ENCODE measurements around the gene RSAD2.
"Not testable (repeated sequence)": the region's sequence is repeated elsewhere in the genome, so short reads cannot be mapped to it uniquely, and the experiment has no call there.

Gene RSAD2

DNA sequence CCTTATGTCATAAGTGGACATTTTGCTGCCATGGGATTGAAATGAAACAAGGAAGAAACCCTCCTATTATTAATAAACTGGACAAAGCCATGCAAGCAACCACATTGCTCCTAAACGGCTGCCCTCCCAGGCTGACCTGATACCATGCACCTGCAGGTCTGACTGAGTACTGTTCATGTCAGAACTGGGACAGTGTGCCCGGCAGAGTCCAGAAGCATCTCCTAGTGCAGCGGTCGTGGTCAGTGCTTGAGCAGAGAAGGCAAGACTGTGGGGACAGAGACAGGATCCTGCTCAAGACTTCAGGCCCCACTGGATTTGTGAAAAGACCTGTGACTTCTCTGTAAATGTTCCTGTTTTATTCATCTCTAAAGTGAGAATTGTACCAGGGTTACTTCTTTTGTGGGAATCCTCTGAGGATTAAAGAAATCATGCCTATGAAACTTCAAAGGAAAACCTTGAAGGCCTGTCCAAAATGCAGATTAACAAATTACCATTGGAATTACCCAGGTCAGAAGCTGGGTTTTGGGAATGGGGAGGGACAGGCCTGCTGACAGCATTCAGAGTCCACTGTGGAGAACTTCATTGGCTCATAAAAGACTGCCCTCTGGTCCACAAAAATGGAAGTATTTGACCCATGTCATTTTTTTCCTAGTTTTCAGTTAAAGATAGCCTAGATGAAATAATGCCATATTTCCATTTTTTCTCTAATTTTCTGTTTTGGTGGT lies 53.5 kb downstream of the RSAD2 start:
- Histone ChIP-seq H3K36me3 (ENCODE audit: insufficient read depth, low read length) (peaks cover 9% of the 10 kb centered on the region; the same call in 1 of the 2 replicates), H3K9ac (ENCODE audit: insufficient read length) (no peak overlapping the region), H3K27ac (no peak overlapping the region), H3K4me3 (no peak overlapping the region), H3K9me3 (ENCODE audit: low read depth, low read length) (no peaks in the 10 kb centered on the region)
- TF ChIP-seq FOXP2 (optimal IDR thresholded peaks at IDR 0.05; ENCODE audit: control extremely low read depth, extremely low read length, insufficient read depth) (no peak), EZH2 (IDR thresholded peaks at IDR 0.05) (no peak), POLR2AphosphoS5 (IDR thresholded peaks at IDR 0.05; ENCODE audit: borderline replicate concordance, low read depth, low read length) (no peak)
- DNase-seq (ENCODE audit: low read depth, low spot score) = no peak

GRCh38 chr2:6931753-6932152 lies 54.2 kb downstream of the RSAD2 start:
- no peak overlapping the region for H3K4me3 ChIP-seq
- no peak overlapping the region for H3K9ac ChIP-seq (ENCODE audit: insufficient read length)
- no peak for TF ChIP-seq EZH2 (IDR thresholded peaks at IDR 0.05)
- no peak for TF ChIP-seq FOXP2 (optimal IDR thresholded peaks at IDR 0.05; ENCODE audit: control extremely low read depth, extremely low read length, insufficient read depth)
- no peak for TF ChIP-seq POLR2AphosphoS5 (IDR thresholded peaks at IDR 0.05; ENCODE audit: borderline replicate concordance, low read depth, low read length)
- no peaks in the 10 kb centered on the region for H3K9me3 ChIP-seq (ENCODE audit: low read depth, low read length)
- no peak for DNase-seq (ENCODE audit: low read depth, low spot score)
- H3K27ac ChIP-seq = no peak overlapping the region
- peaks cover 9% of the 10 kb centered on the region; the same call in 1 of the 2 replicates for H3K36me3 ChIP-seq (ENCODE audit: insufficient read depth, low read length)

DNA sequence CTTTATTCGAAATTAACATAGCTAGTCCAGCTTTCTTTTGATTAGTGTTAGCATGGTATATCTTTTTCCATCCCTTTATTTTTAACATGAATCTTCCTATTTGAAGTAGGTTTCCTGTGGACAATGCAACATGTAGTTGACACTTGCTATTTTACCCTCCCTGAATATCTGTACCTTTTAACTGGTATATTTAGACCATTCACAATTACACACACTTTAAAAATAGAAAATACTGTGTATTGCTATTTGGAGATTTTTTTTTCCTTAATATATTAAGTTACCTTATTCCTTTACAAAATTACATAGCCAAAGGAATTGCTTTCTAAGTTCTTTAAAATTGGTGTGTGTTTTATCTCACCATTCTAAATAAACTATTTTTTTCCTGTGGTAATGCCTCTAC lies 54.6 kb downstream of the RSAD2 start:
- no peak overlapping the region for H3K4me3 ChIP-seq
- H3K9me3 ChIP-seq (ENCODE audit: low read depth, low read length) = no peaks in the 10 kb centered on the region
- no peak for TF ChIP-seq FOXP2 (optimal IDR thresholded peaks at IDR 0.05; ENCODE audit: control extremely low read depth, extremely low read length, insufficient read depth)
- no peak for TF ChIP-seq EZH2 (IDR thresholded peaks at IDR 0.05)
- no peak for TF ChIP-seq POLR2AphosphoS5 (IDR thresholded peaks at IDR 0.05; ENCODE audit: borderline replicate concordance, low read depth, low read length)
- no peak for DNase-seq (ENCODE audit: low read depth, low spot score)
- H3K36me3 ChIP-seq (ENCODE audit: insufficient read depth, low read length) = peaks cover 9% of the 10 kb centered on the region; the same call in 1 of the 2 replicates
- no peak overlapping the region for H3K27ac ChIP-seq
- H3K9ac ChIP-seq (ENCODE audit: insufficient read length) = no peak overlapping the region

GRCh38 chr2:6932828-6933227 lies 55.3 kb downstream of the RSAD2 start:
- Histone ChIP-seq H3K4me3 (no peak overlapping the region), H3K36me3 (ENCODE audit: insufficient read depth, low read length) (peaks cover 6% of the 10 kb centered on the region; the same call in 1 of the 2 replicates), H3K27ac (no peak overlapping the region), H3K9me3 (ENCODE audit: low read depth, low read length) (no peaks in the 10 kb centered on the region), H3K9ac (ENCODE audit: insufficient read length) (no peak overlapping the region)
- TF ChIP-seq EZH2 (IDR thresholded peaks at IDR 0.05) (no peak), FOXP2 (optimal IDR thresholded peaks at IDR 0.05; ENCODE audit: control extremely low read depth, extremely low read length, insufficient read depth) (no peak), POLR2AphosphoS5 (IDR thresholded peaks at IDR 0.05; ENCODE audit: borderline replicate concordance, low read depth, low read length) (no peak)
- DNase-seq (ENCODE audit: low read depth, low spot score) = no peak

DNA sequence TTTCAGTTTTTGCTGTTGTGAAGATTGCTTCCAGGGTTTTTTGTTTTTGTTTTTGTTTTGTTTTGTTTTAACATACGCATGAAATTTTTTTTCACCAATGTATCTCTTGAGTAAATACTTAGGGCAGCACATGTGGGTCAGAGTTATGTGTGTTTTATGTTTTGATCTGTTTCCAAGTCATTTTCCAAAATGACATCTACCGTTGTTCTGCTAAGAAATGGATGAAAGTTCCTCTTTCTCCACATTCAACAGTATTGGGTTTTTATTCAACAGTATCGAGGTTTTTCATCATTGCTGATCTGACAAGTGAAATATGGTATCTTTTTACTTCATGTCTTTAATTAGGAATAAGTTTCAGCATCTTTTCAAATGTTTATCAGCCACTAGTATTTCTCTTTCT lies 56.3 kb downstream of the RSAD2 start:
- Histone ChIP-seq H3K4me3 (no peak overlapping the region), H3K27ac (no peak overlapping the region), H3K36me3 (ENCODE audit: insufficient read depth, low read length) (no peaks in the 10 kb centered on the region), H3K9ac (ENCODE audit: insufficient read length) (no peak overlapping the region), H3K9me3 (ENCODE audit: low read depth, low read length) (no peaks in the 10 kb centered on the region)
- no peak for DNase-seq (ENCODE audit: low read depth, low spot score)
- TF ChIP-seq FOXP2 (optimal IDR thresholded peaks at IDR 0.05; ENCODE audit: control extremely low read depth, extremely low read length, insufficient read depth) (no peak), EZH2 (IDR thresholded peaks at IDR 0.05) (no peak), POLR2AphosphoS5 (IDR thresholded peaks at IDR 0.05; ENCODE audit: borderline replicate concordance, low read depth, low read length) (no peak)

GRCh38 chr2:6934345-6934744 lies 56.8 kb downstream of the RSAD2 start:
- Histone ChIP-seq H3K36me3 (ENCODE audit: insufficient read depth, low read length) (no peaks in the 10 kb centered on the region), H3K27ac (no peak overlapping the region), H3K4me3 (no peak overlapping the region), H3K9ac (ENCODE audit: insufficient read length) (no peak overlapping the region), H3K9me3 (ENCODE audit: low read depth, low read length) (no peaks in the 10 kb centered on the region)
- TF ChIP-seq FOXP2 (optimal IDR thresholded peaks at IDR 0.05; ENCODE audit: control extremely low read depth, extremely low read length, insufficient read depth) (no peak), EZH2 (IDR thresholded peaks at IDR 0.05) (no peak), POLR2AphosphoS5 (IDR thresholded peaks at IDR 0.05; ENCODE audit: borderline replicate concordance, low read depth, low read length) (no peak)
- DNase-seq (ENCODE audit: low read depth, low spot score) = no peak

DNA sequence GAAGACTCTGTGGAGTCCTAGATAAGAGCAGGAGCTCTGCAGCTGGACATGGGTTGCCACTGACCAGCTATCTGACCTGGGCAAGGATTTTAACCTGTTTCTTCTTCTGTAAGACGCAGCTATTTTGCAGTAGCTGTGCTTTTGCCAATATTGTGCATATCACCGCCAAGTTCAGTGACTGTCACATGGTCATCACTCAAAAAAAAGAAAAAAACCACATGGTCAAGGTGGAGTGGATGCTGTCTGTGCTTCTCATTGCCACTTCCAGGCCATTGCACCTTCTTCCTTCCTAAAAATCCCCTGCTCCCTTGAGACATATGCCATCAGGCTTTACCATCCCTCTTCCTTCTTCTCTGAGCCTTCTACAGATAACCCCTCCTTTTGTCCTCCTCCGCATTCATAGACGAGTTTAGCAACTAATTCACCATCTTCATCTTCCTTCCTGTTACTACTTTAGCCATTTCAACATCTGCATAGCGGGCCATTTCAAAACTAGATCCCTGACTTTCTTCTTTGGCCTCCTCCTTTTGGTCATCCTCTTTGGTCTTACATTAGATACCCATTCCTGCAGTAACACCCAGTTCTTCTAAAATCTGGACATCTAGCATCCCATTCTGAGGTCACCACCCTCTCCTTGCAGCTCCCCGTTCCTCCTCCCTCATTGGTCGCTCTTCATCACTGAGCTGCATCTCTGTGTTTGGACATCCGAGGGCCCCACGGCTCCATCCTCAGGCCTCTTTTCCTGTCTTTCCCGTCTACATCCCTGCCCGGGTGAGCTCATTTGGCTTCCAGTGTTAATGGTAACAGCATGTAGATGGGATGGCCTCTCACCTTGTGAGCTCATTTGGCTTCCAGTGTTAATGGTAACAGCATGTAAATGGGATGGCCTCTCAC lies 57.4 kb downstream of the RSAD2 start:
- Histone ChIP-seq H3K36me3 (ENCODE audit: insufficient read depth, low read length) (no peaks in the 10 kb centered on the region), H3K27ac (no peak overlapping the region), H3K9ac (ENCODE audit: insufficient read length) (no peak overlapping the region), H3K4me3 (no peak overlapping the region), H3K9me3 (ENCODE audit: low read depth, low read length) (no peaks in the 10 kb centered on the region)
- DNase-seq (ENCODE audit: low read depth, low spot score) = no peak
- TF ChIP-seq FOXP2 (optimal IDR thresholded peaks at IDR 0.05; ENCODE audit: control extremely low read depth, extremely low read length, insufficient read depth) (no peak), EZH2 (IDR thresholded peaks at IDR 0.05) (no peak), POLR2AphosphoS5 (IDR thresholded peaks at IDR 0.05; ENCODE audit: borderline replicate concordance, low read depth, low read length) (no peak)

GRCh38 chr2:6935652-6936020 lies 58.1 kb downstream of the RSAD2 start:
- H3K27ac ChIP-seq; H3K36me3 ChIP-seq (ENCODE audit: insufficient read depth, low read length); DNase-seq (ENCODE audit: low read depth, low spot score); H3K9me3 ChIP-seq (ENCODE audit: low read depth, low read length); H3K9ac ChIP-seq (ENCODE audit: insufficient read length); H3K4me3 ChIP-seq: not testable (repeated sequence)
